Hepatocyte (in vitro differentiated cells): ENCODE measurements around the gene PCGF3.

Source experiments
- CTCF ChIP-seq: fragments of 200-600 bp; sonication (generic); IDR thresholded peaks from 2 replicates; pipeline ENCODE4 v1.5.1; 2016; ENCODE audit warnings: antibody characterized with exemption, mild to moderate bottlenecking; ENCODE audit not compliant: poor library complexity
- EZH2phosphoT487 ChIP-seq: fragments of 200-600 bp; sonication (generic); IDR thresholded peaks from one replicate; pipeline ENCODE4 v1.6.1; 2018; ENCODE audit warnings: antibody characterized with exemption, mild to moderate bottlenecking, low read depth, moderate library complexity; ENCODE audit not compliant: unreplicated experiment, severe bottlenecking

- no peak for TF ChIP-seq CTCF
- no peak for TF ChIP-seq EZH2phosphoT487
Measured at GRCh38 chr4:791252-791897, 85.7 kb downstream of the PCGF3 start.
